ENCODE data around the gene OR7A10. TPM values are rescaled to one million over a fixed set of nuclear protein-coding genes. Genes with fewer than 3 reads are reported as not detected.

OR7A10 gene
- total RNA-seq, 4 donors from 2014 or later = not detected

DNA sequence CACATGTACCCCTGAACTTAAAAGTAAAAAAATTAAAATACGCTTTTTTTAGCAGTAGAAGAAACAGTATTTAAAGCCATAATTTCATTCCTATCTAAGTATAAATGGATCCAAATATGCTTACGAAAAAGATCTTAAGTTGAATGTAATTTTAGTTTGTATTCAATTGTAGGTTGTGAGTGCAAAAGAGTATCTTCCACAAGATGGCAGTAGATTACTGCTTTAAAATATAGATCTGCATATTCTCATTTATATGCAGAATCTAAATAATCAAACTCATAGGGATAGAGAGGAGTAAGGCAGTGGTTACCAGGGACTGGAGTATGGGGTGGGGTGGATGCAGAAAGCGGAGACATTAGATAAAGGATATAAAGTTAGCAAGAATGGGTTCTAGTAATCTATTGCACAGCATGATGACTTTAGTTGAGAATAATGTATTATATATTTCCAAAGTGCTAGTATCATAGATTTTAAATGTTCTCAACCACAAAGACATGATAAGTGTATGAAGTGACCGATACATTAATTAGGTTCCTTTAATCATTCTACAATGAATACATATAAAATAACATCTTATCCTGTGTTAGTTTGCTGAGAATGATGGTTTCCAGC is 23.0 kb upstream of the OR7A10 start:
- Histone ChIP-seq H3K27me3 (peaks cover 0 to 23% (median 0%) of the 10 kb centered on the region in 4 donors), H3K27ac (replicated peaks in 1 of 4) (no peak overlapping the region), H3K9me3 (peaks cover 0 to 5% (median 0%) of the 10 kb centered on the region in 4 donors), H3K36me3 (no peaks in the 10 kb centered on the region), H3K4me3 (no peak overlapping the region), H3K4me1 (no peaks in the 10 kb centered on the region)
- TF ChIP-seq, protein P1, sequence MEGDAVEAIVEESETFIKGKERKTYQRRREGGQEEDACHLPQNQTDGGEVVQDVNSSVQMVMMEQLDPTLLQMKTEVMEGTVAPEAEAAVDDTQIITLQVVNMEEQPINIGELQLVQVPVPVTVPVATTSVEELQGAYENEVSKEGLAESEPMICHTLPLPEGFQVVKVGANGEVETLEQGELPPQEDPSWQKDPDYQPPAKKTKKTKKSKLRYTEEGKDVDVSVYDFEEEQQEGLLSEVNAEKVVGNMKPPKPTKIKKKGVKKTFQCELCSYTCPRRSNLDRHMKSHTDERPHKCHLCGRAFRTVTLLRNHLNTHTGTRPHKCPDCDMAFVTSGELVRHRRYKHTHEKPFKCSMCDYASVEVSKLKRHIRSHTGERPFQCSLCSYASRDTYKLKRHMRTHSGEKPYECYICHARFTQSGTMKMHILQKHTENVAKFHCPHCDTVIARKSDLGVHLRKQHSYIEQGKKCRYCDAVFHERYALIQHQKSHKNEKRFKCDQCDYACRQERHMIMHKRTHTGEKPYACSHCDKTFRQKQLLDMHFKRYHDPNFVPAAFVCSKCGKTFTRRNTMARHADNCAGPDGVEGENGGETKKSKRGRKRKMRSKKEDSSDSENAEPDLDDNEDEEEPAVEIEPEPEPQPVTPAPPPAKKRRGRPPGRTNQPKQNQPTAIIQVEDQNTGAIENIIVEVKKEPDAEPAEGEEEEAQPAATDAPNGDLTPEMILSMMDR (IDR thresholded peaks at IDR 0.05) = peak in 2 of 3 experiments; percentile 14 to 25
- TF ChIP-seq POLR2AphosphoS5 (IDR thresholded peaks at IDR 0.05) (no peak), POLR2A (IDR thresholded peaks at IDR 0.05; ENCODE audit: low read depth) (no peak)
- 76% methylated on average over 4 of the region's 4 CpGs for WGBS
- no peak for DNase-seq (ENCODE audit: extremely low spot score)
- intact Hi-C loops (cut with DNase I) = no loop called here

- Histone ChIP-seq H3K9me3 (peaks cover 0 to 5% (median 0%) of the 10 kb centered on the region in 4 donors), H3K4me3 (no peak overlapping the region), H3K4me1 (no peaks in the 10 kb centered on the region), H3K27ac (replicated peaks in 1 of 4) (no peak overlapping the region), H3K27me3 (peaks cover 0 to 24% (median 0%) of the 10 kb centered on the region in 4 donors), H3K36me3 (no peaks in the 10 kb centered on the region)
- WGBS = 80% methylated on average over 5 of the region's 5 CpGs
- intact Hi-C loops (cut with DNase I) = no loop called here
- TF ChIP-seq, protein P1 (IDR thresholded peaks at IDR 0.05) = no peak
- no peak for TF ChIP-seq POLR2A (IDR thresholded peaks at IDR 0.05; ENCODE audit: low read depth)
- no peak for TF ChIP-seq POLR2AphosphoS5 (IDR thresholded peaks at IDR 0.05)
- TF ChIP-seq EP300 (IDR thresholded peaks at IDR 0.05) = no peak
- no peak for DNase-seq (ENCODE audit: extremely low spot score)
Observed at GRCh38 chr19:14868497-14868896, 19.8 kb upstream of the OR7A10 start.

GRCh38 chr19:14843578-14843977 is 5.1 kb downstream of the OR7A10 start:
- no peak overlapping the region for H3K27ac ChIP-seq (replicated peaks in 1 of 4)
- no peaks in the 10 kb centered on the region for H3K36me3 ChIP-seq
- intact Hi-C loops (cut with DNase I) = no loop called here
- no peaks in the 10 kb centered on the region for H3K4me1 ChIP-seq
- no peak for DNase-seq (ENCODE audit: extremely low spot score)
- peaks cover 0 to 10% (median 0%) of the 10 kb centered on the region in 4 donors for H3K9me3 ChIP-seq
- TF ChIP-seq POLR2A (IDR thresholded peaks at IDR 0.05; ENCODE audit: low read depth) = no peak
- 36% methylated on average over 6 of the region's 6 CpGs for WGBS
- peaks cover 0 to 27% (median 0%) of the 10 kb centered on the region in 4 donors for H3K27me3 ChIP-seq
- H3K4me3 ChIP-seq = no peak overlapping the region

DNA sequence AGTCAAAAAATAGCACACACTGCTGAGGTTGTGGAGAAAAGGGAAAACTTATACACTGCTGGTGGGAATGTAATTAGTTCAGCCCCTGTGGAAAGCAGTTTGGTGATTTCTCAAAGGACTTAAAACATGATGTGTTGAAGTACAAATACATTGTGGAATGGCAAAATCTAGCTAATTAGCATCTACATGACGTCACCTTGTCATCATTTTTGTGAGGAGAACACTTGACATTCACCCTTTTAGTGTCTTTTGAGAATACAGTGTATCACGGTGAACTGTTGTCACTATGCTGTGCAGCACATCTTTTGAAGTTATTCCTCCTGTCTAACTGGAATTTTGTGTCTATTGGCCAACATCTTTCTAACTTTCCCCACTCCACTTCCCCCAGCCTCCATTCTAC is 5.6 kb downstream of the OR7A10 start:
- TF ChIP-seq POLR2A (IDR thresholded peaks at IDR 0.05; ENCODE audit: low read depth) (no peak), EP300 (IDR thresholded peaks at IDR 0.05) (no peak), POLR2AphosphoS5 (IDR thresholded peaks at IDR 0.05) (no peak)
- TF ChIP-seq, protein P1 (IDR thresholded peaks at IDR 0.05) = no peak
- H3K36me3 ChIP-seq = no peaks in the 10 kb centered on the region
- intact Hi-C loops (cut with DNase I) = no loop called here
- peaks cover 0 to 27% (median 0%) of the 10 kb centered on the region in 4 donors for H3K27me3 ChIP-seq
- peaks cover 0 to 10% (median 0%) of the 10 kb centered on the region in 4 donors for H3K9me3 ChIP-seq
- no peaks in the 10 kb centered on the region for H3K4me1 ChIP-seq
- DNase-seq (ENCODE audit: extremely low spot score) = no peak
- 22% methylated on average over 2 of the region's 2 CpGs for WGBS
- no peak overlapping the region for H3K4me3 ChIP-seq
- no peak overlapping the region for H3K27ac ChIP-seq (replicated peaks in 1 of 4)

DNA sequence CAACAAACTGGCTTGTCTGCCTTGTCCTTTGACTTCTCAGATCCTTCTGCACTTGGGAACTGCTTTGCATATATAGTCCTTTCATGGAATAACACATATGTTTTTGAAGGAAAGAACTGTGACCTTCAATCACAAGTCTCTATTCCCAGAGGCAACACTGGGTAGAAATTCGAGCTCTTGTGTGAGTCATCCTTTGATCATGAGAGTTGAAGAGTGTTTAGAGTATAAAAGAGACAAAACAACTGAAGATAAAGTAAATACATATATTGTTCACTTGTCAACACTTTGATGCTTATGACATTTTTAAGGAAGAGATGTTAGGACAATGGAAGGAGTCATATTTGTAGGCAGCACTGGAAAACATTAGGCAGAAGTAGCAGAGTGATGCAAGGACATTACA is 8.5 kb downstream of the OR7A10 start:
- DNase-seq (ENCODE audit: extremely low spot score) = no peak
- peaks cover 0 to 18% (median 0%) of the 10 kb centered on the region in 4 donors for H3K27me3 ChIP-seq
- no peak overlapping the region for H3K4me3 ChIP-seq
- 36% methylated on average over 1 of the region's 1 CpG for WGBS
- H3K27ac ChIP-seq (replicated peaks in 1 of 4) = no peak overlapping the region
- intact Hi-C loops (cut with DNase I) = no loop called here
- H3K36me3 ChIP-seq = no peaks in the 10 kb centered on the region
- TF ChIP-seq, protein P1 (IDR thresholded peaks at IDR 0.05) = no peak
- no peak for TF ChIP-seq EP300 (IDR thresholded peaks at IDR 0.05)
- no peaks in the 10 kb centered on the region for H3K4me1 ChIP-seq
- H3K9me3 ChIP-seq = peaks cover 0 to 10% (median 0%) of the 10 kb centered on the region in 4 donors

All from esophagus muscularis mucosa (tissue), 4 donors.